Measurements from ENCODE around the gene BLID. TPM values are rescaled to one million over a fixed set of nuclear protein-coding genes. Genes with fewer than 3 reads are reported as not detected.

BLID gene
- total RNA-seq, 1 donor from 2014 or later, result not detected

- intact Hi-C loops (cut with micrococcal nuclease), result no loop called here
- ATAC-seq (no peak), DNase-seq (no peak)
These were observed 20.2 kb downstream of the BLID start for GRCh38 chr11:122095681-122096262.

- ATAC-seq, result no peak
These were observed 21.2 kb downstream of the BLID start for GRCh38 chr11:122094836-122095235.

GRCh38 chr11:122093731-122094275 is 22.2 kb downstream of the BLID start:
- intact Hi-C loops (cut with micrococcal nuclease), result no loop called here
- DNase-seq (no peak), ATAC-seq (no peak)

More at GRCh38 chr11:122094836-122095235, 21.2 kb downstream of the BLID start:
- intact Hi-C loops (cut with micrococcal nuclease), result no loop called here
- DNase-seq, result no peak

GRCh38 chr11:122091835-122092234 is 24.2 kb downstream of the BLID start:
- no peak for ATAC-seq
- intact Hi-C loops (cut with micrococcal nuclease), result no loop called here

GRCh38 chr11:122089111-122089510 is 26.9 kb downstream of the BLID start:
- DNase-seq (no peak), ATAC-seq (peak; percentile 57)
- intact Hi-C loops (cut with micrococcal nuclease), result no loop called here

More at GRCh38 chr11:122091835-122092234, 24.2 kb downstream of the BLID start:
- no peak for DNase-seq

- no peak for DNase-seq
- intact Hi-C loops (cut with micrococcal nuclease), result no loop called here
- ATAC-seq, result peak; percentile 12
These were observed 30.3 kb downstream of the BLID start for GRCh38 chr11:122085712-122086111.

DNA sequence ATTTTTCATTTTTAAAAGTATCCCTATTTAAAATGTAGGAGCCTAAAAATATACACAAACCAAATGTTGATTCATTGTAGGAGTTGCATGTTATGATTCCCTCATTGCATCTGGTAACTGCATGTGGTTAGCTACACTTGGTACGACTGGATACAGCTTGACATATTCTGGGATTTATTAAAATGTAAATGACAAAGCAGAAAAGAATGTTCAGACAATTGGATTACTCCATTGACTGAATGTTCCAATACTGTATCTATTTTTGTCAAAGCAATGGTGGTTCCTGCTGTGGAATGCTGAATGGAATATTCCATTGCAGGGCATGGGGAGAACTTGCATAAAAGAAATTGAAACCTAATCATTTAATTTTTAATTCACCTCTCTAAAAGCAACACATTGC is 30.8 kb downstream of the BLID start:
- ATAC-seq, result peak; percentile 91
- intact Hi-C loops (cut with micrococcal nuclease), result no loop called here
- DNase-seq, result no peak

DNA sequence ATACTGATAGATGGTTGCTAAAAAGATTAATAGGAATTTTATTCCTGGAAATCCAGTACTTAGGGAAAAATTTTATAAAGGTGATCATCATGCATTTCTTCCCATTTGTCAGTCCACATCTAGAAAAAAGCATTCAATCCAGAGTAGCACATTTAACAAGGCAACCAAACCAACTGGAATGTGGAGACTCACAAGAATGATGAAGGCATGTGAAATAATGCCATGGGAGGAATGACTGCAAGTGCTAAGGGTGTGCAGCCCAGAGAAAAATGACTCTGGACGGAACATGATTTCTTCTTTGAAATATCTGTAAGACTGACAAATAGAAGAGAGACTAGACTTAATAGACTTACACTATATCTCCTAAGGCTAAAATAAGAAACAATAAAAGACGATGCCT is 33.8 kb downstream of the BLID start:
- intact Hi-C loops (cut with micrococcal nuclease), result no loop called here
- ATAC-seq (no peak), DNase-seq (no peak)

DNA sequence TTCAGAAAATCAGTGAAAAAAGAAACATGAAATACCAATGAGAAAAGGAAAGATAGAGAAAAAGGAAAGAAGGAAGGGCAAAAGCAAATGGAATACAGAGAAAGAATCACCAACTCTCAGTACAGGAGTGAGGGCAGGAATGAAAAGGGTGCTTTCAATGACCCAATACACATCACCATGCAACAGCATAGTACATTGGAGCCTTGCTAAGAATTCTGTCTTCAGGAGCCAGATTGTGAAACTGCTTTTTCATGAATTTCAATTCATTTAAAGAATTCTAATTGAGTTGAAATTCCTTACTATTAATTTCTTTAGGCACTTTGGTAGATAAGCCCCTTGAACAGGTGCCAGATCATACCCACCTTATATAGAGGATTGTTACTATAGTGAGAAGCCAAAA is 34.9 kb downstream of the BLID start:
- DNase-seq (no peak), ATAC-seq (no peak)
- intact Hi-C loops (cut with micrococcal nuclease), result no loop called here

- ATAC-seq (peak; percentile 57), DNase-seq (no peak)
- intact Hi-C loops (cut with micrococcal nuclease), result no loop called here
These were observed 38.6 kb downstream of the BLID start for GRCh38 chr11:122077459-122077858.

- intact Hi-C loops (cut with micrococcal nuclease), result no loop called here
- ATAC-seq (no peak), DNase-seq (no peak)
These were observed 39.4 kb downstream of the BLID start for GRCh38 chr11:122076512-122077120.

- no peak for DNase-seq
- intact Hi-C loops (cut with micrococcal nuclease), result no loop called here
- ATAC-seq, result no peak
These were observed 41.0 kb downstream of the BLID start for GRCh38 chr11:122075016-122075415.

DNA sequence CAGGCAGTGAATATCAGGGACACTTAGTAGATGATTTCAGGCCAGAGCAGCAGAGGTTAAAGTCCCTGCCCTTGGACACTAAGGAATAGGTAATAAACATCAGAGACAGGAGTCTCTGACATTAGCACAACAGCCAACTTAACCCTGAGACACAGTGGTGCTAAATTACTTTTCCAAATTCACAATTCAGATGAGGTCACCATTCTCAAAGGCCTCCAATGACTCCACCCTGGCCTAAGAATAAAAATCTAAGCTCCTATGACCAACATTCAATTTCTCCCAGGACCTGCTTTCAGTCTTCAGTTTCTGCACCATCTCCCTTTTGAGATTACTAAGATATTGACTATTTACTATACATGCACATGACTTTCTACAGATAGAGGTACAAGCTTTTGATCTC is 42.0 kb downstream of the BLID start:
- DNase-seq, result no peak
- peak; percentile 14 for ATAC-seq
- intact Hi-C loops (cut with micrococcal nuclease), result no loop called here

DNA sequence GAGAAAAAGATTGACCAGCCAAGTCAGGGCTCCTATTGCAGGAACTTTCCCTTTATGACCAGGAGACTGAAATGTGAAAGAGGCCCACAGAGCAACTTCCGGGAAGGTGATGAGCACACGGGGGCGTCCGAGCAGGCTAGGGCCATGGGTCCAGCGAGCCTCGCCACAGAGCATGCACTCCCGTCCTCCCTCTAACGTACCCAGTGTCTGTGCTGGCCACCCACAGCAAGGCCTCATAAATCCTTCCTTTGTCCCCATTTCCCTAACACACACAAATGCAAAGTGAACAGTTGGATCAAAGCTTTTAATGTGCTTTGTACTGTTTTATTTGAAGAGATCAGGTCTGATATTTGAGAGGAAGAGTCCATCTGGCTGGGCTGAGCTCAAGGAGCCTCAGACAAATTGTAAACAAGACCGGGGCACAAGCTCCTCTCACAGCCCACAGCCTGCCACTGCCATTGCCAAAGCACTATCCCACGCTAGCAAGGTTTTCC is 44.3 kb downstream of the BLID start:
- DNase-seq (no peak), ATAC-seq (no peak)
- intact Hi-C loops (cut with micrococcal nuclease), result no loop called here

GRCh38 chr11:122069707-122070360 is 46.2 kb downstream of the BLID start:
- intact Hi-C loops (cut with micrococcal nuclease), result no loop called here
- DNase-seq (peak; percentile 59), ATAC-seq (no peak)

GRCh38 chr11:122068837-122069236 is 47.2 kb downstream of the BLID start:
- ATAC-seq (no peak), DNase-seq (no peak)
- intact Hi-C loops (cut with micrococcal nuclease), result no loop called here

- no peak for ATAC-seq
- DNase-seq, result no peak
- intact Hi-C loops (cut with micrococcal nuclease), result no loop called here
These were observed 47.9 kb downstream of the BLID start for GRCh38 chr11:122068141-122068540.
